Fibroblast of lung (primary cell): ENCODE measurements around the gene HUNK.

Source experiments
- EZH2 ChIP-seq: IDR thresholded peaks from 2 replicates; pipeline ENCODE4 v1.5.1; 2012; ENCODE audit warnings: low read length, control low read depth, mild to moderate bottlenecking; ENCODE audit errors: missing control alignments
- TF ChIP-seq, protein P1 (sequence below), 2 donors: IDR thresholded peaks in 1 of 2; conservative IDR thresholded peaks in 1 of 2; 1 replicate in 1 of 2; 2 replicates in 1 of 2; pipeline ENCODE4 v1.5.1; 2011 to 2012; ENCODE audit warnings: low read length in 2 of 2, control low read depth in 1 of 2, inconsistent platforms in 1 of 2, low read depth in 1 of 2, mild to moderate bottlenecking in 1 of 2

DNA sequence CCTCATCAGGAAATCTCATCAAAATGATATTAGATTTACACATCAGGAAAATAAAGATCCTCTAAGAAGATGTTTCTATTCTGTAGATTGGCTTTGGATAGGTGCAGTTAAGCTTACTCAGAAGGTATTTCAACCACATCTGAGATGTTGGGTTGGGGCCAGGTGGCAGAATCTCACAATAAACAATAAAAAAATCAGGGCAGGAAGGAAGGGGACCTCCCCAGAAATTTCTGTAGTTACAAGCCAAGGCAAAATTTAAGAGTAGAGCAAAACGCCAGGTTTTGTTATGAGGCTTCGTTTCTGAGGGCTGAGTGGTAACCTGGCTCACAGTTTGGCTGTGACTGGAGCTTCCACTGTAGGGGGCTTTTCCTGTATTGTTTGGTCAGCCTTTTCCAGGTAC lies 84.8 kb downstream of the HUNK start:
- TF ChIP-seq, protein P1, sequence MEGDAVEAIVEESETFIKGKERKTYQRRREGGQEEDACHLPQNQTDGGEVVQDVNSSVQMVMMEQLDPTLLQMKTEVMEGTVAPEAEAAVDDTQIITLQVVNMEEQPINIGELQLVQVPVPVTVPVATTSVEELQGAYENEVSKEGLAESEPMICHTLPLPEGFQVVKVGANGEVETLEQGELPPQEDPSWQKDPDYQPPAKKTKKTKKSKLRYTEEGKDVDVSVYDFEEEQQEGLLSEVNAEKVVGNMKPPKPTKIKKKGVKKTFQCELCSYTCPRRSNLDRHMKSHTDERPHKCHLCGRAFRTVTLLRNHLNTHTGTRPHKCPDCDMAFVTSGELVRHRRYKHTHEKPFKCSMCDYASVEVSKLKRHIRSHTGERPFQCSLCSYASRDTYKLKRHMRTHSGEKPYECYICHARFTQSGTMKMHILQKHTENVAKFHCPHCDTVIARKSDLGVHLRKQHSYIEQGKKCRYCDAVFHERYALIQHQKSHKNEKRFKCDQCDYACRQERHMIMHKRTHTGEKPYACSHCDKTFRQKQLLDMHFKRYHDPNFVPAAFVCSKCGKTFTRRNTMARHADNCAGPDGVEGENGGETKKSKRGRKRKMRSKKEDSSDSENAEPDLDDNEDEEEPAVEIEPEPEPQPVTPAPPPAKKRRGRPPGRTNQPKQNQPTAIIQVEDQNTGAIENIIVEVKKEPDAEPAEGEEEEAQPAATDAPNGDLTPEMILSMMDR (conservative IDR thresholded peaks at IDR 0.05 in 1 of 2, IDR thresholded peaks at IDR 0.05 in 1 of 2; ENCODE audit: low read depth in 1 of 2, low read length in 2 of 2) = no peak
- TF ChIP-seq EZH2 = no peak
